Loucy (cell line): ENCODE results near the gene NUMBL.

ENCODE experiments used
- H2AFZ ChIP-seq: fragments of 200-600 bp; sonication (generic); 2 replicates; pipeline ENCODE4 v1.6.0; 2016; ENCODE audit warnings: antibody characterized with exemption, mild to moderate bottlenecking, low read length, moderate library complexity
- H3F3A ChIP-seq: fragments of 200-600 bp; 2 replicates; pipeline ENCODE4 v1.6.0; 2016; ENCODE audit warnings: antibody characterized with exemption, low read depth, mild to moderate bottlenecking
- H3K27me3 ChIP-seq: fragments of 200-600 bp; sonication (generic); 2 replicates; pipeline ENCODE4 v1.6.1; 2014; ENCODE audit warnings: low read length, mild to moderate bottlenecking; ENCODE audit not compliant: insufficient read depth, poor library complexity, severe bottlenecking
- H3K36me3 ChIP-seq: fragments of 200-600 bp; sonication (generic); 2 replicates; pipeline ENCODE4 v1.6.1; 2016; ENCODE audit warnings: low read length; ENCODE audit not compliant: insufficient read depth
- H3K4me1 ChIP-seq: fragments of 200-600 bp; sonication (generic); 2 replicates; pipeline ENCODE4 v1.5.1; 2014; ENCODE audit warnings: low read length, mild to moderate bottlenecking; ENCODE audit not compliant: insufficient read depth, poor library complexity, severe bottlenecking
- H3K4me2 ChIP-seq: fragments of 200-600 bp; sonication (generic); 2 replicates; pipeline ENCODE4 v1.6.0; 2014; ENCODE audit warnings: antibody characterized with exemption, low read length, low read depth, mild to moderate bottlenecking; ENCODE audit not compliant: poor library complexity, severe bottlenecking
- H3K4me3 ChIP-seq: fragments of 200-600 bp; sonication (generic); 2 replicates; pipeline ENCODE4 v1.5.1; 2014; ENCODE audit warnings: low read length, mild to moderate bottlenecking, mixed read lengths; ENCODE audit not compliant: poor library complexity, severe bottlenecking
- H3K79me2 ChIP-seq: fragments of 200-600 bp; sonication (generic); 2 replicates; pipeline ENCODE4 v1.6.1; 2014; ENCODE audit warnings: low read length; ENCODE audit not compliant: insufficient read depth
- H3K9ac ChIP-seq: fragments of 200-600 bp; sonication (generic); 2 replicates; pipeline ENCODE4 v1.6.0; 2014; ENCODE audit warnings: mild to moderate bottlenecking, low read depth, low read length, moderate library complexity; ENCODE audit not compliant: poor library complexity, severe bottlenecking
- H3K9me2 ChIP-seq: fragments of 200-600 bp; sonication (generic); replicated peaks from 2 replicates; pipeline ENCODE4 v1.6.1; 2016; ENCODE audit warnings: low read depth, low read length, mixed read lengths
- H3K9me3 ChIP-seq: fragments of 200-600 bp; sonication (generic); 2 replicates; pipeline ENCODE4 v1.6.1; 2014; ENCODE audit warnings: mild to moderate bottlenecking, antibody characterized with exemption, low read length, low read depth; ENCODE audit not compliant: insufficient read depth
- H4K20me1 ChIP-seq: fragments of 200-600 bp; sonication (generic); 2 replicates; pipeline ENCODE4 v1.6.0; 2014; ENCODE audit warnings: antibody characterized with exemption, low read length, mild to moderate bottlenecking; ENCODE audit not compliant: insufficient read depth, poor library complexity, severe bottlenecking
- CTCF ChIP-seq: fragments of 200-600 bp; sonication (generic); conservative IDR thresholded peaks from 2 replicates; pipeline ENCODE4 v1.5.1; 2014; ENCODE audit warnings: mild to moderate bottlenecking, antibody characterized with exemption, low read length
- EZH2phosphoT487 ChIP-seq: fragments of 200-600 bp; IDR thresholded peaks from 2 replicates; pipeline ENCODE4 v1.6.1; 2018; ENCODE audit warnings: antibody characterized with exemption, mild to moderate bottlenecking, moderate library complexity, borderline replicate concordance

NUMBL gene

GRCh38 chr19:40617961-40618360 is 72.5 kb downstream of the NUMBL start:
- no peak overlapping the region for H3K4me2 ChIP-seq
- no peak overlapping the region for H2AFZ ChIP-seq
- peaks cover 12% of the 10 kb centered on the region for H4K20me1 ChIP-seq
- no peaks in the 10 kb centered on the region for H3K79me2 ChIP-seq
- no peaks in the 10 kb centered on the region for H3K9me3 ChIP-seq
- H3K27me3 ChIP-seq = no peaks in the 10 kb centered on the region
- H3K9ac ChIP-seq = no peak overlapping the region
- H3K4me3 ChIP-seq = no peak overlapping the region
- peaks cover 12% of the 10 kb centered on the region for H3K4me1 ChIP-seq
- peaks cover 8% of the 10 kb centered on the region; the same call in 1 of the 2 replicates for H3K36me3 ChIP-seq
- no peaks in the 10 kb centered on the region for H3K9me2 ChIP-seq
- TF ChIP-seq EZH2phosphoT487 = no peak
- TF ChIP-seq CTCF = no peak
- no peaks in the 10 kb centered on the region for H3F3A ChIP-seq

DNA sequence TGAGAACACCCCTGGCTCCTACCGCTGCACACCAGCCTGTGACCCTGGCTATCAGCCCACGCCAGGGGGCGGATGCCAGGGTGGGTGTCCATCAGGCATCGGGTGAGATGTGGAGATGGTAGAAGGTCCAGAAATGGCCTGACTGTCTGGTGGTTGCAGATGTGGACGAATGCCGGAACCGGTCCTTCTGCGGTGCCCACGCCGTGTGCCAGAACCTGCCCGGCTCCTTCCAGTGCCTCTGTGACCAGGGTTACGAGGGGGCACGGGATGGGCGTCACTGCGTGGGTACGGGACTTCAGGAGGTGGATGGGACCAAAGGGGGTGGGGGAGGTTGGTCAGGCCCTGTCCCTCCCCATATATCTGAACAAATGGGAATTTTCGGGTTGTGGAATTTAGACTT is 73.5 kb downstream of the NUMBL start:
- Histone ChIP-seq H2AFZ (no peak overlapping the region), H3K4me3 (no peak overlapping the region), H4K20me1 (peaks cover 12% of the 10 kb centered on the region), H3K4me1 (peaks cover 12% of the 10 kb centered on the region), H3K36me3 (peaks cover 8% of the 10 kb centered on the region; the same call in 1 of the 2 replicates), H3K9me2 (no peaks in the 10 kb centered on the region), H3K79me2 (no peaks in the 10 kb centered on the region), H3F3A (no peaks in the 10 kb centered on the region), H3K27me3 (no peaks in the 10 kb centered on the region), H3K4me2 (no peak overlapping the region), H3K9ac (no peak overlapping the region), H3K9me3 (no peaks in the 10 kb centered on the region)
- TF ChIP-seq EZH2phosphoT487 = no peak
- no peak for TF ChIP-seq CTCF

GRCh38 chr19:40616178-40616577 is 74.3 kb downstream of the NUMBL start:
- Histone ChIP-seq H3K79me2 (no peaks in the 10 kb centered on the region), H3F3A (no peaks in the 10 kb centered on the region), H2AFZ (no peak overlapping the region), H3K9me3 (no peaks in the 10 kb centered on the region), H3K4me3 (no peak overlapping the region), H3K9me2 (no peaks in the 10 kb centered on the region), H3K27me3 (no peaks in the 10 kb centered on the region), H3K9ac (no peak overlapping the region), H3K4me2 (no peak overlapping the region), H4K20me1 (peaks cover 12% of the 10 kb centered on the region), H3K4me1 (peaks cover 12% of the 10 kb centered on the region), H3K36me3 (peaks cover 8% of the 10 kb centered on the region; the same call in 1 of the 2 replicates)
- no peak for TF ChIP-seq CTCF
- no peak for TF ChIP-seq EZH2phosphoT487
